Heart left ventricle (tissue), 13 donors: ENCODE data around the gene TRPM2.

ENCODE experiments used
- POLR2A ChIP-seq, 2 donors: fragments of 450-650 bp; IDR thresholded peaks; one replicate each; pipeline ENCODE4 v1.6.1; 2017; ENCODE audit warnings: antibody characterized with exemption in 2 of 2, mild to moderate bottlenecking in 2 of 2, moderate library complexity in 2 of 2
- TF ChIP-seq, protein P1 (sequence below), 12 donors: fragments of 200-600 bp; sonication (generic) in 4 of 12; IDR thresholded peaks; one replicate each; pipeline versions ENCODE4 v1.5.0 to v1.8.0; 2018 to 2022; ENCODE audit warnings: antibody characterized with exemption in 12 of 12, mild to moderate bottlenecking in 5 of 12
- donor health status: ischemic (EF 13 %, LVEDD 7.1; RV severe dilation, severe dysfunction).
- donor health status: DM: no; HTN: yes; CAD: no.
- donor health status: DM: no; HTN: no; CAD: no.
- donor health status: ischemic (EF 25% LVEDD 6.9; RV normal size, moderate dysfunction).
- donor health status: ischemic (EF 25% LVEDD 5.7; RV mildly dilated, moderate dysfunction).
- donor health status: ischemic (EF 35%, LVEDD 5.7; RV mildly dilated, moderate dysfunction).
- donor health status: nonischemic (EF 11% LVEDD 7.7; RV severe dilation, severe dysfunction).
- donor health status: DM: yes; HTN: yes; CAD: no.
- donor health status: PGD.
- donor health status: ischemic (EF 29% LVEDD 5.4; RV normal size, mild dysfunction).
- donor health status: nonischemic (EF 23%, LVEDD 6.1; RV moderate dilation, normal function).

DNA sequence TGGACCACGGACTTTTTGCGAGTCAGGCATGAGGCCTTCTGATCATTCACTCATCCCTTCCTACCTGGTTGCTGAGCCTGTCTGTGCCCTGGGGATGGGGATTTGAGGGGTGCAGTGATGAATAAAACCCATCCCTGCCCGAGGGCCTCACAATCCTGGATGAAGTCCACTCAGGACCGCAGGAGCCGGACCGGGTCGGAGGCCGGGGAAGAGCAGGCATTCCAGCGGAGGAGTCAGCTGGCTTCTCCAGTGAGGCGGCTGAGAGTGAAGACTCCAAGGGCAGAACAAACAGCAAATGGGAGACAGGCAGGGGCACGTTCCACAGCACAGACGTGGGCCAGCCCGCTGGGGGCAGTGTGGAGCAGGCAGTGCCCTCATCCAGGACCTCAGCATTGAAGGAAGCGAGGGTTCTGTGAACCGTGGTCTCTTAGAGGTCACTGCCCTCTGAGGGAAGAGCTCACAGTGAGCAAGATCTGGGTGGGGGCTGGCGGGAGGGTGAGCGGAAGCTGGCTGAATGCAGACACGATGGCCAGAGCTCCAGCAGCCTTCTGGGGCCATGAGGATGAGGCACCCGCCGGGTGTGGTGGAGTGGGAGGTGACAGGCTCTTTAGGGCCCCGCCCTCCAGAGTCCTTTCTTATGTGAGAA is 91.0 kb downstream of the TRPM2 start:
- TF ChIP-seq POLR2A (IDR thresholded peaks at IDR 0.05) = no peak
- TF ChIP-seq, protein P1, sequence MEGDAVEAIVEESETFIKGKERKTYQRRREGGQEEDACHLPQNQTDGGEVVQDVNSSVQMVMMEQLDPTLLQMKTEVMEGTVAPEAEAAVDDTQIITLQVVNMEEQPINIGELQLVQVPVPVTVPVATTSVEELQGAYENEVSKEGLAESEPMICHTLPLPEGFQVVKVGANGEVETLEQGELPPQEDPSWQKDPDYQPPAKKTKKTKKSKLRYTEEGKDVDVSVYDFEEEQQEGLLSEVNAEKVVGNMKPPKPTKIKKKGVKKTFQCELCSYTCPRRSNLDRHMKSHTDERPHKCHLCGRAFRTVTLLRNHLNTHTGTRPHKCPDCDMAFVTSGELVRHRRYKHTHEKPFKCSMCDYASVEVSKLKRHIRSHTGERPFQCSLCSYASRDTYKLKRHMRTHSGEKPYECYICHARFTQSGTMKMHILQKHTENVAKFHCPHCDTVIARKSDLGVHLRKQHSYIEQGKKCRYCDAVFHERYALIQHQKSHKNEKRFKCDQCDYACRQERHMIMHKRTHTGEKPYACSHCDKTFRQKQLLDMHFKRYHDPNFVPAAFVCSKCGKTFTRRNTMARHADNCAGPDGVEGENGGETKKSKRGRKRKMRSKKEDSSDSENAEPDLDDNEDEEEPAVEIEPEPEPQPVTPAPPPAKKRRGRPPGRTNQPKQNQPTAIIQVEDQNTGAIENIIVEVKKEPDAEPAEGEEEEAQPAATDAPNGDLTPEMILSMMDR (IDR thresholded peaks at IDR 0.05) = no peak
